HG03045 (cell line): ENCODE measurements around the gene TTC31.
"Not testable (repeated sequence)": the region's sequence is repeated elsewhere in the genome, so short reads cannot be mapped to it uniquely, and the experiment has no call there.

Experiments used
- ATAC-seq: cut with Tn5 transposase; IDR thresholded peaks from one replicate; pipeline ENCODE4 v1.9.1; 2021; ENCODE audit warnings: mild to moderate bottlenecking, moderate library complexity; ENCODE audit not compliant: unreplicated experiment

TTC31 gene

GRCh38 chr2:74483675-74484164 lies 839 bp downstream of the TTC31 start:
- ATAC-seq: not testable (repeated sequence)

DNA sequence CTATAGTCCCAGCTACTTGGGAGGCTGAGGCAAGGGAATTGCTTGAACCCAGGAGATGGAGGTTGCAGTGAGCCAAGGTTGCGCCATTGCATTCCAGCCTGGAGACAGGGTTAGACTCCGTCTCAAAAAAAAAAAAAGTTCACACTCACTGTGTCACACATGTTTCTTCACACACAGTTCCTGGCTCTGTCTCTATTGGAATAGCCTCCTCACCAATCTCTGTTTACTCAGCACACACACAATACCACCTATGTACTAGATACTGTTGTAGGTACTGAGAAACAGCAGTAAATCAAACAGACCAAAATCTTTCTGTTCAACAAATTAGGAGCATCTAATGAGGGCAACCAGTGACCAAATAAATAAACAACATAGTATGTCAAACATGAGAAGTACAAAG lies 3.3 kb downstream of the TTC31 start:
- no peak for ATAC-seq

DNA sequence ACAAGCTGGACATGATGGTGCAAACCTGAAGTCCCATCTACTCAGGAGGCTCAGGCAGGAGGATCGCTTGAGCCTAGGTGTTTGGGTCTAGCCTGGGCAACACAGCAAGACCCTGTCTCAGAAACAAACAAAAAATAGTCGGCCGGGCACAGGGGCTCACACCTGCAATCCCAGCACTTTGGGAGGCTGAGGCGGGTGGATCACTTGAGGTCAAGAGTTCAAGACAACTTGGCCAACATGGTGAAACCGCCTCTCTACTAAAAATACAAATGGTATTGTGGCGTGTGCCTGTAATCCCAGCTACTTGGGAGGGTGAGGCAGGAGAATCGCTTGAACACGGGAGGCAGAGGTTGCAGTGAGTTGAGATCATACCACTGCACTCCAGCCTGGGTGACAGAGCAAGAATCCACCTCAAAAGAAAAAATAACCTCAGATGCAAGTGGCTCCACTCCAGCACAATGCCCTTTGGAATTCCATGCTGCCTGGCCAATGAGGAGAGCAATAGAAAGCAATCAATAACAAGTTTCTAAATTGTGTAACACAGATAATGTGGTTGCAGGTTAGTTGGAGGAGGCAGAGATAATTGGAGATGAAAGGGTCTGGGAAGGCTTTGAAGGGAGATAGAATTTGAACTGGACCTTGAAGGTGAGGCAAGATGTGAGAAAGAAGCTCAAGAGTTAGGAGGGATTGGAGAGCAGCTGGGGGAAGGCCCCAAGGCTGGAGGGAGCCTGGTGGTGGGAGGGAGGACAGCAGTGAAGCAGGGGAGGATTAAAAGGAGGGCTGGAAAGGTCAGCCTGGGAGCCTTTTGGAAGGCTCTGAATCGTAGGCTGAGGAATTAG lies 6.0 kb downstream of the TTC31 start:
- ATAC-seq: no peak

- ATAC-seq: no peak
Measured at GRCh38 chr2:74489906-74490305, 7.0 kb downstream of the TTC31 start.

DNA sequence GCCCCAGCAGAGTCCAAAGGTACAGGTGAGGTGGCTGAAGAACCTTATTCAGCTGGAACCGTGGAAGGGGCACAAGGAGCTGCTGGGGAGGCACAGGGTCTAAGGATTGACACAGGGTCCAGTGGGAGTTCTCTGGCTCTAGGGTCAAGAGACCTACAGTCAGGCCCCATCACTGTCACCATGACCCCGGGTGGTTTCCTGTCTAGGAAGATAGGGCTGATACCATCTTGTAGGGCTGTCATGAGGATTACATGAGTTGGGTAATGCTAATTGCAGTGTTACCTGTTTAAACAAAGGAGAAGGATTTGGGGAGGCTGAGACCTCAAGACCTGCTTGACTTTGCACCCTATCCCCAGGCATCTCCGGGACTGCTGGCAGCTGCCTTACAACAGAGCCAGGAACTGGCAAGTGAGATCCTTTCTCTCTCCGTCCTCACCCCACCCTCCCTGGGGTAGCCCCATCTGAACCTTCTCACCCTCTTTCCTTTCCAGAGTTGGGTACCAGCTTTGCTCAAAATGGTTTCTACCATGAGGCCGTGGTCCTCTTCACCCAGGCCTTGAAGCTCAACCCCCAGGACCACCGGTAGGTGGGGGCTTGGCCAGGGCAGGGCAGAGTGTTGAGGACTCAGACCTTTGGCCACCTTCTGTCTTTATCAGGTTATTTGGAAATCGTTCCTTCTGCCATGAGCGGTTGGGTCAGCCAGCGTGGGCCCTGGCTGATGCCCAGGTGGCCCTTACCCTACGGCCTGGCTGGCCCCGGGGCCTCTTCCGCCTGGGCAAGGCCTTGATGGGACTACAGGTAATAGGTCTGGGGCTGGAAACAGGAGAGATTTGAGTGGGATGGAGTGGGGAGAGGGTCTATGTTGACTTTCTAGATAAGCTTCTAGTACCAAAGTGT lies 9.0 kb downstream of the TTC31 start:
- no peak for ATAC-seq

GRCh38 chr2:74493546-74493945 lies 10.7 kb downstream of the TTC31 start:
- ATAC-seq: no peak

DNA sequence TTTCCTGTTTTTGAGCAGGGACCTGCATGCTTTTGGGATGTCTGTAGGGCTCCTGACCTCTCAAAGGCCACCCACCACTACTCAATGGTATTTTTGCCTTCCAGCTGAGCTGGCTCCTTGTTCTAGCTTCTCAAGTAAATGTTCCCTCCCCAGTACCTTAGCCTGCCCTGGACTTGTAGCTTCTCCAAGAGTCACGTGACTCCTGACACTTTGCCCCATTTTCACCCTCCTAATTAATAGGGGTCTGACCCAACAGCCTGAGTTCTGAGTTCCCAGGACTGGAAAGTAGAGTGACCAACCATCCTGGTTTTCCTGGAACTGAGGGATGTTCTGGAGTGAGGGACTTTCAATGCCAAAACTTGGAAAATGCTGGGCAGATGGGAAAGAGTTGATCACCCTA lies 12.6 kb downstream of the TTC31 start:
- ATAC-seq: no peak

- no peak for ATAC-seq
Measured at GRCh38 chr2:74496997-74497776, 14.3 kb downstream of the TTC31 start.

DNA sequence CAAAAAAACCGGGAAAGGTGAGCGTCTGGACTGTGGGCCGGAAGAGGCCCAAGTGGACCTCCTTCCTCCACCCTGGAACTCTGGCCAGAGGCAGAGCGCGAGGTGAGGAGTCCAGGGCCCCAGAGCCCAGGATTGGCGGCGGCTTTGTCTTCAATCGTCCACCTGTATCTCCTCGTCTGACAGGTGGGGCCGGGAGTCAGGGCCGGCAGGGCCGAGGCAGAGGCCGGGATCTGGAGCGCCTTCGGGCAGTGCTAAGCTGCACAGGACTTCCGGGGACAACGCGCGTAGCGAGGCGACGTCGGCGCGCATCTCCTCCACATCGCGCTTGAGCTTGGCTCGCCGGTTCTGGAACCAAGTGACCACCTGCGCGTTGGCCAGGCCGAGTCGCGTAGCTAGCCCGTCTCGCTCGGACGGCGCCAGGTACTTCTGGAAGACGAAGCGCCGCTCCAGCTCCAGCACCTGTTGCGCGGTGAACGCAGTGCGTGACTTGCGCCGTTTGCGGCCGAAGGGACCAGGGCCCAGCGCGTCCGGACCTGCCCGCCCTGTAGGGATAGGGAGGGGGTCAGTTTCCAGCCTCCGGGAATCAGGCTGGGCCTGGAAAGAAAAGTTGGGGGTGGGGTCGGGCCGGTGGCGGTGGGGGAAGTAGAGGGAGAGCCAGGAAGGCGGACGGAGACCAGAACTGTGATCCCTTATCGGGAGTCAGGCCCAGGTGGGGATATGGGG lies 15.1 kb downstream of the TTC31 start:
- no peak for ATAC-seq

- no peak for ATAC-seq
Measured at GRCh38 chr2:74498500-74499266, 15.8 kb downstream of the TTC31 start.

- ATAC-seq: no peak
Measured at GRCh38 chr2:74499267-74499939, 16.5 kb downstream of the TTC31 start, which contains the start of gene LBX2. Gene LBX2, minus strand, starts transcription at chr2:74499603. Its CDS starts 66 bp downstream, at chr2:74499537.

GRCh38 chr2:74499940-74500577 lies 17.2 kb downstream of the TTC31 start:
- ATAC-seq: no peak

GRCh38 chr2:74500578-74500946 lies 17.7 kb downstream of the TTC31 start:
- ATAC-seq: no peak

DNA sequence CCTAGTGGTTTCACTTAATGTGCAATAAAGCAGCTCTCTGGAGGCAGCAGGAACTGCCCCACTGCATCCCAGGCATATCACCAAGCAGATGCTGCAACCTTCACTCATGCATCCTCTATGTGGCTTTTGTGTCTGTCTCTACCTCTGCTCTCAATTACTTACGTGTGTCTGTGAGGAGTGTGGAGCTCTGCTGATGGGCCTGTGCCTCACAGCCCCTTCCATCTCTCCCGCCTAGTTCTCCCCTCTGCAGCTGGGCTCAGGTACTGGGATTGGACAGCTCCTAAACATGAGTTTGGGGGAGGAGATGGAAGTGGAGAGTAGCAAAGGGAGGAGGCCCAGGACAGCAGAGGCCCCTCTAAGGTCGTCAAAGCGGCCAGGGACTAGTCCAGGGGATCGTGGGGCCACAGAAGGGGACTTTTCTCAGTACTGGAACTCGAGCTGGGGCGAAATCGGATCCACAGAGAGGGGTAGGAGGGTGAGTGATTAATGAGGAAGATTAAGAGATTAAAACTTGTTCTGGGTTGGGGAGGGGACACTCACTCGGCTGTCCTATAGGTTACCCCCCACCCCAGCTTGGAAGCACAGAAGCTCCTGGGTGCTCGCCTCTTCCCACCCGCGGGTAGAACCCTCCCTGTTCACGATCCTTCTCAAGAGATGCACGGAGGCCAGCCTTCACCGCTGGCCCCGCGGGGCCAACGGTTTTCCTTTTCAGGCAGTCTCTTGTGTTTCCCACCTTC lies 18.6 kb downstream of the TTC31 start:
- ATAC-seq: no peak

- ATAC-seq: no peak
Measured at GRCh38 chr2:74502147-74502719, 19.4 kb downstream of the TTC31 start.

- no peak for ATAC-seq
Measured at GRCh38 chr2:74502720-74503505, 20.0 kb downstream of the TTC31 start.
